Measurements from ENCODE around the gene CD99L2.

Gene CD99L2

GRCh38 chrX:150898343-150899190 is at the start of gene CD99L2:
Gene CD99L2, minus strand, starts transcription at chrX:150898668. Its CDS starts 80 bp downstream, at chrX:150898588.
- TF ChIP-seq CTCF (conservative IDR thresholded peaks at IDR 0.05; ENCODE audit: control insufficient read depth, insufficient read depth, low read depth, low read length): no peak
- H3K4me3 ChIP-seq (ENCODE audit: control insufficient read depth, low read depth, low read length): peak within 1 kb of the TSS; percentile 59
- peak; percentile 75 for DNase-seq (ENCODE audit: low read depth)

GRCh38 chrX:150944233-150944632 is 45.8 kb upstream of the CD99L2 start:
- no peak for DNase-seq (ENCODE audit: low read depth)
- H3K4me3 ChIP-seq (ENCODE audit: control insufficient read depth, low read depth, low read length): no peak overlapping the region
- no peak for TF ChIP-seq CTCF (conservative IDR thresholded peaks at IDR 0.05; ENCODE audit: control insufficient read depth, insufficient read depth, low read depth, low read length)

GRCh38 chrX:150942942-150943594 is 44.6 kb upstream of the CD99L2 start:
- DNase-seq (ENCODE audit: low read depth): no peak
- TF ChIP-seq CTCF (conservative IDR thresholded peaks at IDR 0.05; ENCODE audit: control insufficient read depth, insufficient read depth, low read depth, low read length): no peak
- no peak overlapping the region for H3K4me3 ChIP-seq (ENCODE audit: control insufficient read depth, low read depth, low read length)

- no peak for DNase-seq (ENCODE audit: low read depth)
- TF ChIP-seq CTCF (conservative IDR thresholded peaks at IDR 0.05; ENCODE audit: control insufficient read depth, insufficient read depth, low read depth, low read length): no peak
- H3K4me3 ChIP-seq (ENCODE audit: control insufficient read depth, low read depth, low read length): no peak overlapping the region
These were observed 43.1 kb upstream of the CD99L2 start for GRCh38 chrX:150941580-150941979.

- H3K4me3 ChIP-seq (ENCODE audit: control insufficient read depth, low read depth, low read length): no peak overlapping the region
- TF ChIP-seq CTCF (conservative IDR thresholded peaks at IDR 0.05; ENCODE audit: control insufficient read depth, insufficient read depth, low read depth, low read length): no peak
These were observed 42.5 kb upstream of the CD99L2 start for GRCh38 chrX:150940844-150941495.

GRCh38 chrX:150936556-150936955 is 38.1 kb upstream of the CD99L2 start:
- no peak overlapping the region for H3K4me3 ChIP-seq (ENCODE audit: control insufficient read depth, low read depth, low read length)
- TF ChIP-seq CTCF (conservative IDR thresholded peaks at IDR 0.05; ENCODE audit: control insufficient read depth, insufficient read depth, low read depth, low read length): no peak
- no peak for DNase-seq (ENCODE audit: low read depth)

More at GRCh38 chrX:150940844-150941495, 42.5 kb upstream of the CD99L2 start:
- DNase-seq (ENCODE audit: low read depth): no peak
